MG63 (cell line): Measurements from ENCODE around the gene TCERG1L. TPM values are rescaled to one million over a fixed set of nuclear protein-coding genes. Genes with fewer than 3 reads are reported as not detected.
"Not testable (repeated sequence)": the region's sequence is repeated elsewhere in the genome, so short reads cannot be mapped to it uniquely, and the experiment has no call there.

Experiments used
- DNase-seq: peaks from one replicate; pipeline ENCODE4 v3.0.0-alpha.2; 2020
- H3K27me3 ChIP-seq: fragments of 250-450 bp; sonication (Bioruptor Pico); 2 replicates; pipeline ENCODE4 v1.5.1; 2020; ENCODE audit warnings: mild to moderate bottlenecking, moderate library complexity
- H3K36me3 ChIP-seq: fragments of 250-450 bp; sonication (Bioruptor Pico); 2 replicates; pipeline ENCODE4 v1.5.1; 2020; ENCODE audit warnings: mild to moderate bottlenecking, moderate library complexity
- H3K4me3 ChIP-seq: fragments of 250-450 bp; sonication (Bioruptor Pico); 2 replicates; pipeline ENCODE4 v1.5.1; 2020; ENCODE audit warnings: mild to moderate bottlenecking, moderate library complexity
- H3K9me3 ChIP-seq: fragments of 250-450 bp; sonication (Bioruptor Pico); 2 replicates; pipeline ENCODE4 v1.5.1; 2020; ENCODE audit warnings: mild to moderate bottlenecking, moderate library complexity
- total RNA-seq: library from RNA; depleted of rRNA; stranded (reverse); fragments of >200 nt; shearing (Covaris generic); gene quantifications from 2 replicates; pipeline ENCODE4 v1.2.3, GENCODE V29; 2014; ENCODE audit warnings: low replicate concordance

TCERG1L gene
- total RNA-seq, 1 experiment from 2014 or later = not detected

DNA sequence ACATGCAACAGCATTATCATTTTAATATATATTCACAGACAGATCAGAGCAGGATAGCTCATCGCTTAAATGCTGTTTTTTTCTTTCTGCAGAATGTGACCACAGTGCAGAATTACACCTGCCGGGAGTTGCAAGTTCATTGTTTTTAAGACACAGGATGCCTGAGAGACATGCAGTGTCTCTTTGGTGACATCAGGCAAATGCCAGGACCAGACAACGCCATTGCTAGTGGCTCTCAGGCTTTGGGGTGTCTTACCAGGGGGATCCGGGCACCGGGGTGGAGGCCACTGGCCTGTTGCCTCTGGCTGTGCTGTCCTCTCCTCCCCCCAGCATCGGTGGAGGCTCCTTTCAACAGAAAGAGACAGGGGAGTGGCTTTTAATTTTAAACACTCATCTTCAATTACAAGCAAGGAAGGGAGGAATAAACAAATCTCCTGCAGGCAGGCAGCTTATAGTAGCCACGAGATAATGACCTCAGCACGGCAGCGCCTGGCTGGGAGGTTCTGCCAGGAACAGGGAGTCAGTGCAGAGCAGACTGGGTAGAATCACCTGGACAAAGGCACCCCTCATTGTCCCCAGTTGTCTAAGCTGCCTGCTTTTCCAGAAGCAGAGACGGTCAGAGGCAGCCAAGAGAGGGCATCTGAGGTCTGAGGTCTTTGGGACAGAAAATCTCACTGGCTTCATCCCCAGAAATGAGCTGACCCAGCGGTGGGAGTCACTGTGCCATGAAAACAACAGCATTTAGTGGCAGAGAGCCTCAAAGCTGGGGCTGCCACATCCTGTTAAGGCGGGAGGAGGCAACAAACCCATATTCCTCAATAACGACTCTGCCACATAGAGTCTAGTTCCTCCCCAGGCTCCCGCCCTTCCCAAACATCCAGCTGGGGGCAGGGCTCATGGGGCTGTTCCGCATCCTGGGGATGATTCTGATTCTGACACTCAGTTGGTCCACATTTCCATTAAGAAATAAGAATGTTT, 148.4 kb downstream of the TCERG1L start:
- no peaks in the 10 kb centered on the region for H3K36me3 ChIP-seq
- H3K4me3 ChIP-seq = no peak overlapping the region
- H3K9me3 ChIP-seq = no peaks in the 10 kb centered on the region
- no peaks in the 10 kb centered on the region for H3K27me3 ChIP-seq
- DNase-seq = no peak

GRCh38 chr10:131162211-131162610, 149.3 kb downstream of the TCERG1L start:
- Histone ChIP-seq H3K27me3 (no peaks in the 10 kb centered on the region), H3K9me3 (no peaks in the 10 kb centered on the region), H3K4me3 (no peak overlapping the region), H3K36me3 (no peaks in the 10 kb centered on the region)
- DNase-seq = no peak

DNA sequence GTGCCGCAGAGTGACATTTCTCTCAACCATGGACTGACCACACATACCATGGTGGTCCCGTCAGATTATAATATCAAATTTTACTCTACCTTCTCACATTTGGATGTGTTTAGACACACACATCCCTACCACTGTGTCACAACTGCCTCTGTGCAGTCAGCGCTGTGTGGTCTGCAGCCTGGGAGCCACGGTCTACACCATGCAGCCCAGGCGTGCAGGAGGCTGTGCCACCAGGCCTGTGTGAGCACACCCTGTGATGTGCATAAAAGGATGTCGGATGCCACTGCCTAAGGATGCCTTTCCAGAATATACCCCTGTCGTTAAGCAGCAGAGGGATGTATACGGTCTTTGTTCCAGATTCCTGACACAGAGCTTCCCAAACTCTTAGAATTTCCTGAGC, 150.4 kb downstream of the TCERG1L start:
- H3K36me3 ChIP-seq = no peaks in the 10 kb centered on the region
- no peak for DNase-seq
- H3K4me3 ChIP-seq = no peak overlapping the region
- H3K9me3 ChIP-seq = no peaks in the 10 kb centered on the region
- peaks cover 2% of the 10 kb centered on the region; the same call in 1 of the 2 replicates for H3K27me3 ChIP-seq

DNA sequence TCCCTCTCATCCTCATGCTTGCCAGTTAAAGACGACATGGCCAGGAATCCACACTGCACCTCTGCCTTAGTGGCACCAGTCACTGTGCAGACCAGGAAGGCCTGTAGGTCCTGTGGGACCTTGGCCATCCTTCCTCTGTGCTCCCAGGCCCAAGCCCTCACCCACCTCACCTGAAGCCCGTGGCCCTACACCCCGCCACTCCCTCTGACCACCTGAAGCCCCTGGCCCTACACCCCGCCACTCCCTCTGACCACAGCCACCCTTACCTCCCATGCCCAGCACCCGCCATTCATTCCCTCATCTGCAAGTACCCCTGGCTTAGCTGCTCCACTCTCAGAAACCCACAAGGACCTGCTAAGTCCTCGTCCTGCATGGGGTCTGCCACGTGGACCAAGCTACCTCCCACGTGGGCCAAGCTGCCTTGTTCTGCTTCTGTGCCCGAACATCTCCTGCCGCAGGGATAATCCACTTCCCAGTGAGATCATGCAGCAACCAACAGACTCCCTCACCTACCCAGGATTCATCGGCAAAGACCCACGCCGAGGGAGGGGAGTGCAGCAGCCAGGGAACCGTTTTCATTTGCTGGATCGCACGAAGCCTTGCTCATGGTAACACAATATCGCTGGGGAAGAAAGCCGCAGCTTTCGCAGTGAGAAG, 151.2 kb downstream of the TCERG1L start:
- DNase-seq = no peak
- Histone ChIP-seq H3K9me3 (no peaks in the 10 kb centered on the region), H3K27me3 (peaks cover 2% of the 10 kb centered on the region; the same call in 1 of the 2 replicates), H3K4me3 (no peak overlapping the region), H3K36me3 (no peaks in the 10 kb centered on the region)

DNA sequence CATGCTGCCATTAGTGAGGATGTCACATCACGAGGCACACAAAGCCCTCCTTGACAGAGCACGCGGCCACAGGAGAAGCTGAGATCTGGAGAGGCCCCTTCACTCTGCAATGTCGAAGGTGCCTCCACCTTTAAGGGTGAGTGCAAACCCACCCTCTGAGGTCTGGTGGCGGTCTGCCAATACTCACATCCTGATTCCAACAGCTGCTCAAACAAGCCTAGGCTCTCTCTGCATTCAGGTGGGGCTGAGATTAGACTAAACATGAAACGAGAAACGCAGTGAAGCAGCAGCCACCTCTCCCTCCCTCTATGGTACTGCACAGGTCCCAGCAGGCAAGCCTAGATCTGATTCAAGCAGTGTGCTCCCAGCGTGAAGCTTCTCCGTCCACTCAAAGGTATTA, 151.8 kb downstream of the TCERG1L start:
- Histone ChIP-seq H3K9me3 (no peaks in the 10 kb centered on the region), H3K27me3 (peaks cover 2% of the 10 kb centered on the region; the same call in 1 of the 2 replicates), H3K36me3 (no peaks in the 10 kb centered on the region), H3K4me3 (no peak overlapping the region)
- no peak for DNase-seq

DNA sequence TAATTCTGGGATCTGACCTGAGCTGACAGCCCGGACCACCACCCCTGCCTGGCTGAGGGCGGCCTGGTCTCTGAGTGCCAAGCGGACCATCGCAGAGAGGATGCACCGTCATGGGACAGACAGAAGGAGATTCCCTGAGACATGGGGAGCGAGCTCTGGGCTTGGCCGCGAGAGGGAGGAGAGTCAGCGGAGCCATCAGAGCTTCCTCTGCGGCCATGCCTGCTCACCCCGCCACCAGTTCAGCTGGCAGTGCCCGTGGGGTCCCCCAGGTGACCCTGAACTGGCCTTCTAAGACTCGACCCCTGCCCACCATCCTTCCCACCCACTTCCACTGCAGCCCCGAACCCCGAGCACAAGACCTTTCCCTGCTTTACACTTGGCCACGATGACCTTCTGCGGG, 152.8 kb downstream of the TCERG1L start:
- H3K9me3 ChIP-seq = no peaks in the 10 kb centered on the region
- no peaks in the 10 kb centered on the region for H3K36me3 ChIP-seq
- H3K27me3 ChIP-seq = peaks cover 2% of the 10 kb centered on the region; the same call in 1 of the 2 replicates
- no peak for DNase-seq
- H3K4me3 ChIP-seq = no peak overlapping the region

- H3K27me3 ChIP-seq = peaks cover 2% of the 10 kb centered on the region; the same call in 1 of the 2 replicates
- H3K9me3 ChIP-seq = no peaks in the 10 kb centered on the region
- no peak for DNase-seq
- no peak overlapping the region for H3K4me3 ChIP-seq
- no peaks in the 10 kb centered on the region for H3K36me3 ChIP-seq
Measured at GRCh38 chr10:131157899-131158298, 153.6 kb downstream of the TCERG1L start.

DNA sequence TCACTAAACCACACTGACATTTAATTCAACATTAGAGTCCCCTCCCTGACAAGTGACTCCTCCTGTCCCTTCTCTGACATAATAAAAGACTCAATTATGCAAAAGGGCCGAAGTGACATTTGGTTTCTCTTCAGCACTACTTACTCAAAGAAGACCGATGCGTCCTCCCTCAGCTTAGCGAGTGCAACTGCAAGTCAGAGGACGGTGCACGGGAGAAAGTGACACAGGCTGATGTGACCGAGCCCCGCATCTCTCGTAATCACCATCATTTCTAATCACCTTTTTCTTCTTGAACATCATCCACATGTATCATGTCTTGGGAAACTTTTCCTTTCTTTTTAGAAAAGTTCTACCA, 155.7 kb downstream of the TCERG1L start:
- no peak for DNase-seq
- Histone ChIP-seq H3K27me3 (peaks cover 2% of the 10 kb centered on the region; the same call in 1 of the 2 replicates), H3K36me3 (no peaks in the 10 kb centered on the region), H3K4me3 (no peak overlapping the region), H3K9me3 (no peaks in the 10 kb centered on the region)

- DNase-seq = no peak
- Histone ChIP-seq H3K9me3 (no peaks in the 10 kb centered on the region), H3K36me3 (no peaks in the 10 kb centered on the region), H3K27me3 (peaks cover 2% of the 10 kb centered on the region; the same call in 1 of the 2 replicates), H3K4me3 (no peak overlapping the region)
Measured at GRCh38 chr10:131155218-131155875, 156.2 kb downstream of the TCERG1L start.

DNA sequence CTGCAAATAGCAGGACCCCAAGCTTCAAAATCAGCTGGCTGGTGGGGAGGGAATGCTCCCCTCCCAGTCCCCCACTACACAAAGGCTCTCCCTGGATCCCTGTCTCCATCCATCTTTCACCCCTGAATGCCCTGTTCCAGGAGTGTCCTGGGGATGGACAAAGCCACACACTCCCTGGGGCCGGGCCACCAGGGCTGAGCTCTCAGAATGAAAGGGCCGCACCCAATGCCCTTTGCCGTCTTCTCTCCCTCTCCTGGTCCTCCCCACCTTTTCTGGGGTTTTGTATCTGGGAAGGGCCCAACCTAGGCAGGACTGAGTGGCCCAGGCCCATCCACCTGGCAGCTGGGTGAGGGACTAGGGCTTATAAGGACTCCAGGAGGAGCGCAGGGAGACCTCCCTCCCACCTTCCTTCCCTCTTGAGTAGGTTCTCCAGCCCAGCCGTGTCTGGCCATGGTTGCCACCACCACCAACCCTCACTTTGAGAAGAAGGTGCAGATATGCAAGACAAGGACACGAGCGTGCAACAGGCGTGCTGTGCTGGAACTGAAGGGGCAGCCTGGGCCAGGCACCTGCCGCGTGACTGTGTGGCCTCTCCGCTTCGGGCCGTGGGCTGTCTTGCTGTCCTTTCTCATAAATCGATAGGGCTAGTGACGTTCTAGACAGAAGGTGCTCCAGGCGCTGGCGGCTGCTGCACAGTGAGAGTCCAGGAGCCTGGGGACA, 157.1 kb downstream of the TCERG1L start:
- no peak for DNase-seq
- peaks cover 2% of the 10 kb centered on the region; the same call in 1 of the 2 replicates for H3K27me3 ChIP-seq
- H3K9me3 ChIP-seq = no peaks in the 10 kb centered on the region
- no peak overlapping the region for H3K4me3 ChIP-seq
- H3K36me3 ChIP-seq = no peaks in the 10 kb centered on the region

- not testable (repeated sequence) for H3K27me3 ChIP-seq, H3K9me3 ChIP-seq, H3K4me3 ChIP-seq, H3K36me3 ChIP-seq, DNase-seq
Measured at GRCh38 chr10:131152456-131152855, 159.1 kb downstream of the TCERG1L start.

DNA sequence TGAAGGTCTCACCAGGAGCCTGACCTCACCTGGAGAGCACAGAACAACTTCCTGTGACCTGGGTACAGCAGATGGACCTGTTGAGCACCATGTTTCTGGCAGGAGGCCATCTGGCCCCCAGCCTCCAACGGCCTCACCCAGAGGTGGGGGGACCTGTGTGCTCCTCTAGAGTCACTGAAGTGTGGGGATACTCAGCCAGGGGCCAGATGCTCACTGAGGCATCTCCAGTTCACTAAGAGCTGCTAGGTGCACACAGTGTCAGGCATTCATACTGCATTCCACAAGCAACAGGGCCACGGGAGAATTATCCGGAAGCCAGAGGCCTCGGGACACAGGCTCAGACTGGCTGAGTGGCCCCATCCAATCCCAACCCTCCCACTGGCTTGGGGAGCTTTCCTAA, 161.4 kb downstream of the TCERG1L start:
- no peaks in the 10 kb centered on the region for H3K9me3 ChIP-seq
- no peaks in the 10 kb centered on the region for H3K27me3 ChIP-seq
- no peaks in the 10 kb centered on the region for H3K36me3 ChIP-seq
- DNase-seq = no peak
- H3K4me3 ChIP-seq = no peak overlapping the region

DNA sequence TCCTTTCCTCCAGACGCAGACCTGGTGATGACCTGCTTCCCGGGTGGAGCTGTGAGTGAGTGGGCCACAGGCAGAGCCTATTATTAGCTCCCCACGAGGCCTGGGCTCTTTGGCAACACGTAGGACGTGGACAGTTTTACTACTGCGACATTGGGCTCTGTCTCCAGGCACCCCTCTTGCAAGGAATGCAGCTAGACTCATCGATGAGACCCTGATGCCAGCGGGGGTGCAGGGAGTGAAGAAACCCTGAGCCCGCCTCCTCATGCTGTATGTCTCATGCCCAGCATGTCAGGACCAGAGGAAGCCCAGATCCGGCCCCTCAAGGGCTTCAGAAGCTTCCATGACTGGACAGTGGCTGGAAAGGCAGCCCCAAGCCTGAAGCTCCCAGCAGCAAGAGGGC, 161.9 kb downstream of the TCERG1L start:
- no peaks in the 10 kb centered on the region for H3K9me3 ChIP-seq
- H3K27me3 ChIP-seq = no peaks in the 10 kb centered on the region
- H3K36me3 ChIP-seq = no peaks in the 10 kb centered on the region
- H3K4me3 ChIP-seq = no peak overlapping the region
- no peak for DNase-seq

DNA sequence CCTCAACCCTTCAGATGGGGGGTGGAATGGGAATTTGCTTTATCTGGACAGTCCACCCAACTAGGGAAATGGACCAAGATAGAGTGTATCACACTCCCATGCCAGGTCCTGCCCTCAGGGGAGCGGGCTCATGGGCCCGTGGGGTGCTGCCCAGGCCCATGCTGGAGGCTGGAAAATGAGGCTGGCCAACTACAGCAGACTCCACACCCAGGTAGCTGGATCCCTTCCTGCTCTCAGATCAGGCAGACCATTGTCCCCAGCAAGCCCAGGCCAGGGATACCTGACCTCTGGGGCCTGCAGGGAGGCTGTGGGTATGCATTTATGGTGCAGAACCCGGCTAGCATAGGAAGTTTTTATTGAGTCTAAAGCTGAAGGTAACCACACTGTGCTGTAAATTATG, 162.4 kb downstream of the TCERG1L start:
- Histone ChIP-seq H3K27me3 (no peaks in the 10 kb centered on the region), H3K9me3 (no peaks in the 10 kb centered on the region)

GRCh38 chr10:131148270-131148669, 163.3 kb downstream of the TCERG1L start:
- Histone ChIP-seq H3K4me3 (no peak overlapping the region), H3K27me3 (no peaks in the 10 kb centered on the region), H3K36me3 (no peaks in the 10 kb centered on the region), H3K9me3 (no peaks in the 10 kb centered on the region)
- DNase-seq = no peak

More for the DNA sequence above, 162.4 kb downstream of the TCERG1L start:
- Histone ChIP-seq H3K4me3 (no peak overlapping the region), H3K36me3 (no peaks in the 10 kb centered on the region)
- no peak for DNase-seq

- no peak overlapping the region for H3K4me3 ChIP-seq
- H3K27me3 ChIP-seq = no peaks in the 10 kb centered on the region
- no peak for DNase-seq
- H3K9me3 ChIP-seq = no peaks in the 10 kb centered on the region
- H3K36me3 ChIP-seq = no peaks in the 10 kb centered on the region
Measured at GRCh38 chr10:131147301-131147975, 164.1 kb downstream of the TCERG1L start.
